Measurements from ENCODE around the gene JOSD1. TPM values are rescaled to one million over a fixed set of nuclear protein-coding genes. Genes with fewer than 3 reads are reported as not detected.

JOSD1 gene
- total RNA-seq, 2 donors from 2014 or later = 70.0 to 79.0 TPM

Other genes starting within 250 kb of the JOSD1 start
- not detected for gene KCNJ4, start 245.7 kb downstream of the JOSD1 start, total RNA-seq
- gene KDELR3, start 232.8 kb downstream of the JOSD1 start, total RNA-seq = under 1 TPM; 0.59 to 0.89 TPM
- gene DDX17, start 194.6 kb downstream of the JOSD1 start, total RNA-seq = 100 to 1,000 TPM; 382 to 415 TPM
- gene DMC1, start 130.8 kb downstream of the JOSD1 start, total RNA-seq = 10 to 100 TPM; 10.8 to 21.1 TPM
- gene FAM227A, start 44.6 kb downstream of the JOSD1 start, total RNA-seq = 1 to 10 TPM in 1 of 2 donors, under 1 TPM in 1; 0.37 to 1.2 TPM
- gene CBY1, start 44.3 kb downstream of the JOSD1 start, total RNA-seq = 10 to 100 TPM in 1 of 2 donors, 1 to 10 TPM in 1; 5.7 to 19.0 TPM
- gene TOMM22, start 19.0 kb downstream of the JOSD1 start, total RNA-seq = 100 to 1,000 TPM; 116 to 120 TPM
- gene GTPBP1, start 5.0 kb upstream of the JOSD1 start, total RNA-seq = 100 to 1,000 TPM; 109 to 142 TPM
- 100 to 1,000 TPM; 142 to 241 TPM for gene SUN2, start 55.1 kb upstream of the JOSD1 start, total RNA-seq
- gene DNAL4, start 93.2 kb upstream of the JOSD1 start, total RNA-seq = 1 to 10 TPM; 5.2 to 7.8 TPM
- 1 to 10 TPM in 1 of 2 donors, under 1 TPM in 1; 0.75 to 1.1 TPM for gene NPTXR, start 143.1 kb upstream of the JOSD1 start, total RNA-seq
- 10 to 100 TPM; 46.9 to 92.6 TPM for gene CBX6, start 171.3 kb upstream of the JOSD1 start, total RNA-seq

Measured in activated naive CD4-positive, alpha-beta T cell treated with anti-CD3 and anti-CD28 coated beads, Interleukin-2, amount 50 U/mL, for 72 hours (primary cell).